Esophagus muscularis mucosa (tissue), 4 donors: Measurements from ENCODE around the gene TAX1BP3. TPM values are rescaled to one million over a fixed set of nuclear protein-coding genes. Genes with fewer than 3 reads are reported as not detected.
A peak's percentile ranks its signal among the peaks of the same experiment; 100 is the strongest.

ENCODE experiments used
- DNase-seq: peaks from one replicate; pipeline ENCODE4 v3.0.0-alpha.2; 2017; ENCODE audit errors: extremely low spot score
- H3K27ac ChIP-seq, 4 donors: fragments of 200-600 bp; sonication (generic); replicated peaks in 1 of 4; 1 replicate in 3 of 4; 2 replicates in 1 of 4; pipeline ENCODE4 v1.5.1; 2016 to 2019; ENCODE audit warnings: mild to moderate bottlenecking in 1 of 4
- H3K27me3 ChIP-seq, 4 donors: fragments of 200-600 bp; sonication (generic); one replicate each; pipeline versions ENCODE4 v1.5.1 to v1.6.0; 2016 to 2019
- H3K36me3 ChIP-seq, 4 donors: fragments of 200-600 bp; sonication (generic); one replicate each; pipeline ENCODE4 v1.5.1; 2016 to 2019
- H3K4me1 ChIP-seq, 4 donors: fragments of 200-600 bp; sonication (generic); one replicate each; pipeline ENCODE4 v1.5.1; 2016 to 2019
- H3K4me3 ChIP-seq, 4 donors: fragments of 200-600 bp; sonication (generic); 1 replicate in 2 of 4; 2 replicates in 2 of 4; pipeline ENCODE4 v1.5.1; 2016 to 2019; ENCODE audit warnings: mild to moderate bottlenecking in 4 of 4, moderate library complexity in 1 of 4
- H3K9me3 ChIP-seq, 4 donors: fragments of 200-600 bp; sonication (generic); 1 replicate in 3 of 4; 2 replicates in 1 of 4; pipeline ENCODE4 v1.5.1; 2016 to 2019
- CTCF ChIP-seq, 3 experiments: fragments of 200-600 bp in 2 of 3; fragments of 450-650 bp in 1 of 3; sonication (generic) in 2 of 3; IDR thresholded peaks; one replicate each; pipeline ENCODE4 v1.5.1; 2017 to 2019; ENCODE audit warnings: antibody characterized with exemption in 3 of 3, mild to moderate bottlenecking in 2 of 3, moderate library complexity in 1 of 3
- EP300 ChIP-seq: sonication (generic); formaldehyde crosslinking; IDR thresholded peaks from one replicate; pipeline ENCODE4 v1.6.1; 2017; ENCODE audit warnings: antibody characterized with exemption
- POLR2A ChIP-seq: fragments of 450-650 bp; IDR thresholded peaks from one replicate; pipeline ENCODE4 v1.6.1; 2017; ENCODE audit warnings: antibody characterized with exemption, moderate library complexity, mild to moderate bottlenecking, low read depth
- POLR2AphosphoS5 ChIP-seq, 2 donors: sonication (generic); formaldehyde crosslinking; IDR thresholded peaks; one replicate each; pipeline ENCODE4 v1.6.1; 2017; ENCODE audit warnings: antibody characterized with exemption in 2 of 2
- WGBS: methylation state at CpG from one replicate; pipeline ENCODE4 v1.1.5; 2018; 5-methylcytosine and 5-hydroxymethylcytosine counted together
- intact Hi-C: fragments of 100-400 bp; cut with DNase I; formaldehyde crosslinking; loops from one replicate; pipeline ENCODE4 v1.15.1; 2023
- total RNA-seq, 4 donors: library from RNA; depleted of rRNA; stranded (reverse); fragments of >200 nt; gene quantifications; one replicate each; pipeline versions ENCODE4 v1.1.0 to v1.2.1, GENCODE V29; 2016

TAX1BP3 gene
- total RNA-seq, 4 donors from 2014 or later = 98.0 to 175 (median 115) TPM

GRCh38 chr17:3656353-3656752 lies 12.0 kb downstream of the TAX1BP3 start:
- peaks cover 21 to 40% (median 33%) of the 10 kb centered on the region in 4 donors for H3K4me1 ChIP-seq
- intact Hi-C loops = no loop called here

GRCh38 chr17:3655766-3656165 lies 12.6 kb downstream of the TAX1BP3 start:
- intact Hi-C loops = no loop called here
- Histone ChIP-seq H3K9me3 (no peaks in the 10 kb centered on the region), H3K36me3 (peaks cover 0 to 29% (median 4%) of the 10 kb centered on the region in 4 donors), H3K4me3 (no peak overlapping the region), H3K27ac (no peak overlapping the region), H3K4me1 (peaks cover 21 to 34% (median 30%) of the 10 kb centered on the region in 4 donors), H3K27me3 (no peaks in the 10 kb centered on the region)
- 91% methylated on average over 11 of the region's 11 CpGs for WGBS
- no peak for TF ChIP-seq POLR2A
- no peak for TF ChIP-seq CTCF (IDR thresholded peaks at IDR 0.05)
- no peak for TF ChIP-seq POLR2AphosphoS5 (IDR thresholded peaks at IDR 0.05)
- TF ChIP-seq EP300 = no peak
- DNase-seq = no peak

More at GRCh38 chr17:3656353-3656752, 12.0 kb downstream of the TAX1BP3 start:
- 89% methylated on average over 15 of the region's 16 CpGs for WGBS
- no peak for DNase-seq
- Histone ChIP-seq H3K27me3 (no peaks in the 10 kb centered on the region), H3K27ac (no peak overlapping the region), H3K36me3 (peaks cover 0 to 29% (median 8%) of the 10 kb centered on the region in 4 donors), H3K9me3 (no peaks in the 10 kb centered on the region), H3K4me3 (no peak overlapping the region)
- TF ChIP-seq CTCF (IDR thresholded peaks at IDR 0.05) (no peak), POLR2AphosphoS5 (IDR thresholded peaks at IDR 0.05) (no peak), EP300 (no peak), POLR2A (no peak)

- intact Hi-C loops = no loop called here
- WGBS = 59% methylated on average over 20 of the region's 20 CpGs
- no peaks in the 10 kb centered on the region for H3K27me3 ChIP-seq
- no peak overlapping the region for H3K4me3 ChIP-seq
- TF ChIP-seq CTCF (IDR thresholded peaks at IDR 0.05) = peak in 1 of 3 experiments; percentile 34
- TF ChIP-seq EP300 = no peak
- no peak for TF ChIP-seq POLR2AphosphoS5 (IDR thresholded peaks at IDR 0.05)
- TF ChIP-seq POLR2A = no peak
- no peak for DNase-seq
- no peaks in the 10 kb centered on the region for H3K9me3 ChIP-seq
- H3K36me3 ChIP-seq = peaks cover 6 to 81% (median 47%) of the 10 kb centered on the region in 4 donors
- peaks cover 0 to 5% (median 0%) of the 10 kb centered on the region in 4 donors for H3K4me1 ChIP-seq
- H3K27ac ChIP-seq = no peak overlapping the region
Measured at GRCh38 chr17:3647769-3648555, 20.4 kb downstream of the TAX1BP3 start.

- intact Hi-C loops = no loop called here
- Histone ChIP-seq H3K4me3 (no peak overlapping the region), H3K4me1 (peaks cover 0 to 5% (median 0%) of the 10 kb centered on the region in 4 donors), H3K27me3 (no peaks in the 10 kb centered on the region), H3K27ac (no peak overlapping the region), H3K36me3 (peaks cover 6 to 88% (median 48%) of the 10 kb centered on the region in 4 donors), H3K9me3 (no peaks in the 10 kb centered on the region)
- 100% methylated on average over 3 of the region's 12 CpGs for WGBS
- no peak for TF ChIP-seq CTCF (IDR thresholded peaks at IDR 0.05)
- TF ChIP-seq EP300 = no peak
- no peak for TF ChIP-seq POLR2AphosphoS5 (IDR thresholded peaks at IDR 0.05)
- no peak for TF ChIP-seq POLR2A
- no peak for DNase-seq
Measured at GRCh38 chr17:3647251-3647650, 21.1 kb downstream of the TAX1BP3 start.
